ENCODE results near the gene MANF.

DNA sequence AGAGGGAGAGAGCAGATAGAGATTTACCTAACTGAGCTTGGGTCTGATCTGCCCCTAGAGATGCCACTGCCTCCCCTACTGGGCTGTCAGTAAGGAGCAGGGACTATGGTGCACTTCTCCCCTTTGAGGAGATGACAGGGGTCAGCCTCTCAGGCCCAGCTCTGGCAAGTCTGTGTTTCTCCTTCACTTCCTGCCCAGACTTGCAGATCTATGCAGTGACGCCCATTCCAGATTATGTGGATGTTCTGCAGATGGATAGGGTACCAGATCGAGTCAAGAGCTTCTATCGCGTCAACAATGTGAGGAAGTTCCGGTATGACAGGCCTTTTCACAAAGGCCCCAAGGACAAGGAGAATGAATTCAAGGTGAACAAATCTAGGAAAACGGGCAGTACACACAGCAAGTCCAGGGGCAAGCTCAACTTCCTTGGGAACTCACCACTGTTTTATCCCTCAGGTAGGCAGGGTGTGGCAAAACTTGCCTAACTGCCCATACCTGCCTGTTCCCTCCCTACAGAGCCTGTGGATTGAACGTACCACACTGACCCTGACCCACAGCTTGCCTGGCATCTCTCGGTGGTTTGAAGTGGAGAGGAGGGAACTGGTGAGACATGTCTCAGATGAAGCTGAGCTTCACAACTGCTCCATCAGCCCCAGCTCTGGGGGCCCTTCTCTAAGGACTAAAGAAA is 29.1 kb upstream of the MANF start:
- TF ChIP-seq, protein P1, sequence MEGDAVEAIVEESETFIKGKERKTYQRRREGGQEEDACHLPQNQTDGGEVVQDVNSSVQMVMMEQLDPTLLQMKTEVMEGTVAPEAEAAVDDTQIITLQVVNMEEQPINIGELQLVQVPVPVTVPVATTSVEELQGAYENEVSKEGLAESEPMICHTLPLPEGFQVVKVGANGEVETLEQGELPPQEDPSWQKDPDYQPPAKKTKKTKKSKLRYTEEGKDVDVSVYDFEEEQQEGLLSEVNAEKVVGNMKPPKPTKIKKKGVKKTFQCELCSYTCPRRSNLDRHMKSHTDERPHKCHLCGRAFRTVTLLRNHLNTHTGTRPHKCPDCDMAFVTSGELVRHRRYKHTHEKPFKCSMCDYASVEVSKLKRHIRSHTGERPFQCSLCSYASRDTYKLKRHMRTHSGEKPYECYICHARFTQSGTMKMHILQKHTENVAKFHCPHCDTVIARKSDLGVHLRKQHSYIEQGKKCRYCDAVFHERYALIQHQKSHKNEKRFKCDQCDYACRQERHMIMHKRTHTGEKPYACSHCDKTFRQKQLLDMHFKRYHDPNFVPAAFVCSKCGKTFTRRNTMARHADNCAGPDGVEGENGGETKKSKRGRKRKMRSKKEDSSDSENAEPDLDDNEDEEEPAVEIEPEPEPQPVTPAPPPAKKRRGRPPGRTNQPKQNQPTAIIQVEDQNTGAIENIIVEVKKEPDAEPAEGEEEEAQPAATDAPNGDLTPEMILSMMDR (IDR thresholded peaks at IDR 0.05 in 8 of 11, conservative IDR thresholded peaks at IDR 0.05 in 3 of 11): no peak
- TF ChIP-seq POLR2A (IDR thresholded peaks at IDR 0.05): no peak
